SH-SY5Y (cell line): ENCODE measurements around the gene LIFR.

Experiments used
- GATA2 ChIP-seq: IDR thresholded peaks from 2 replicates; pipeline ENCODE4 v1.6.1; 2011; ENCODE audit warnings: mild to moderate bottlenecking, low read depth, low read length
- GATA3 ChIP-seq: IDR thresholded peaks from 2 replicates; pipeline ENCODE4 v1.6.1; 2011; ENCODE audit warnings: low read depth, mild to moderate bottlenecking, low read length, moderate library complexity

DNA sequence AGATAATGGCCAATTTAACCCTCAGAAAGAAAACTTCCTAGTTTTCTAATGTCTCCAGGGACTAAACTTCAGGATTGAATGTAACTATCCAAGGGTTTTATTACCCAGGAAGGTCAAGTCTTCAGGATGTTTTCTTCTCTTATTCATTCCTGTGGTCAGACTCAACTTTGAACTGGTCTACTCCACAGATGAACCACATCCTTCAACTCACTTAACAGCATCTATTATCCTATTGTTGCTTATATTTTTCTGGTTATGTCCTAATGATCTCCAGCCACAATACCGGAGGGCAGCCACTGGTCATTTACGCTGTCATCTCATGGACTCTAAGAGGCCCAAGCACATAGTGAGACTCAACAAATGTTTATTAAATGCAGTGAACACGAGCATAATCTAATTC is 47.2 kb upstream of the LIFR start:
- TF ChIP-seq GATA2 (no peak), GATA3 (no peak)
